Skin of body (tissue), 2 donors: ENCODE measurements around the gene PLXNA2. TPM values are rescaled to one million over a fixed set of nuclear protein-coding genes. Genes with fewer than 3 reads are reported as not detected.

Source experiments
- DNase-seq: peaks from one replicate; lab custom pipeline; 2025; lab: John Stamatoyannopoulos, UW
- total RNA-seq: library from RNA; depleted of rRNA; stranded (reverse); fragments of >200 nt; gene quantifications from one replicate; pipeline ENCODE4 v1.2.3, GENCODE V29; 2014

PLXNA2 gene
- total RNA-seq, 1 donor from 2014 or later, result 13.5 TPM

- no peak for DNase-seq
Observed at GRCh38 chr1:208145167-208145566, 99.0 kb downstream of the PLXNA2 start.

GRCh38 chr1:208142590-208143382, 101.4 kb downstream of the PLXNA2 start:
- peak; percentile 68 for DNase-seq

DNA sequence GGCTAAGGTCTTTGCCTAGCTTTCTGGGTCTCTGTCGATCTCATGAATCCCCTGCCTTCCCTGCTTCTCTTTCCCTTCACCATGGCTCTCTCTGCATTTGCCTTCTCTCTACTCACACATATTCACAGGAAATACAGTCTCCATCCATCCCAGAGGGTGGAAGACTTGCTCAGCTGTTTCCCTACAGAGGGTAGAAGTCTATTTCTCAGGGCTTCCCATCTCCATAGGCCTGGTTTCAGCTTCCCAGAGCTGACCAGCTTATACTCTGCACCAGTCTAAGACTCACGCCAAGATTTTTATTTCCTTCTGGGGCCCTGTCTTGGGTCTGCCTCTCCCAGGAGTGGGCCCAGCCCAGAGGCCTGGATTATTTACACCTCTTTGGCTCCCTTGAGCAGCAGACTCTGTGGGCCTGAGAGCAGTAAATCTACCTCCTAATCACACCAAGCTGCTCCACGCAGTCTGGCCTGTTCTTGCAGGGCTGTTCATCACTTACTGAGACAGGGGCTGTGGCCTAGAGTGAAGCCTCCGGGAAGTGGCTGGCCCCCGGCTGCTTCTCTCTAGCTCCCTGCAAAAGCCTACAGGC, 102.5 kb downstream of the PLXNA2 start:
- no peak for DNase-seq

DNA sequence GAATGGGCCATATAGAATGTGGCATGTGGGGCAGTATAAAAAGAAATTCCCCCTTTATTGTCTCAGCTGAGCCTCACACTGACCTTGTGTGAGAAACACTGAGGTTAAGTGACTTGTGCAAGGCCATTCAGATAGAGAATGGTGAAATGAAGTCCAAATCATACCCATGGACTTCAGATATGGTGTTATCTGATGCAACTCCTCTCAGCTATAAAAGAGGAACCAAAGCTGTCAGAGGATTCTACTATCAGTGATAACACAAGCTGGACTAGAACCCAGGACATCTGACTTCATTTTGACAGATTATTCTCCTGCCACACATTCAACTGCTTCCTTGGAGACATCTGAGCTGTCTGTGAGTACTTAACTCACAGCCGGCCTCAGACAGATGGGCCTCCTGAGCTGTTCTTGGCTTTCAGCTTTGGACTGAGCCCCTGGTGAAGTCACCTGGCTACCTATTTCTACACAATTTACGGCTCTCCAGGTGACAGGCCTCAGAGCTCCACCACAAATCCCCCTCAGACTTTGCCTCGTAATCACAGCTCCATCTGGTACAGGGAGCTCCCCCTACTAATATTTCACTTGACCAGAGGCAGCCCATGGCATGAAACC, 104.6 kb downstream of the PLXNA2 start:
- DNase-seq, result no peak

DNA sequence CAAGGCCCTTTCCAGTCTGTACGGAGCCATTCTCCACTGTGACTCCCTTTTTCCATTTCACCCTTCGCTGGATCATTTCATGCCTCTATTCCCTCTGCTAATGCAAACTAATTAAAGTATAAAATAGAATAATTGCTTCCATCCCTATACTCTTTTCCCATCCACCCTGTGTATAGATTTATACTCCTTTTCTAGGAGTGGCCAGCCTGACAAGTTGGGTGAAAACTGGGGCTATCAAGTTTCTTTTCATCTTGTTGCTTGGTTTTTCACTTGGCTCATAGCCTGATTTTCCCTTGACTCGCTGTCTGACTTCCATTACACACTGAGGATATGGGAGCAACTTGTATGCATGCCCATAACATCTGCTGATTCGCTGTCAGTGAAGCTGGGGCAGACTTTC, 107.0 kb downstream of the PLXNA2 start:
- DNase-seq, result peak; percentile 64

DNA sequence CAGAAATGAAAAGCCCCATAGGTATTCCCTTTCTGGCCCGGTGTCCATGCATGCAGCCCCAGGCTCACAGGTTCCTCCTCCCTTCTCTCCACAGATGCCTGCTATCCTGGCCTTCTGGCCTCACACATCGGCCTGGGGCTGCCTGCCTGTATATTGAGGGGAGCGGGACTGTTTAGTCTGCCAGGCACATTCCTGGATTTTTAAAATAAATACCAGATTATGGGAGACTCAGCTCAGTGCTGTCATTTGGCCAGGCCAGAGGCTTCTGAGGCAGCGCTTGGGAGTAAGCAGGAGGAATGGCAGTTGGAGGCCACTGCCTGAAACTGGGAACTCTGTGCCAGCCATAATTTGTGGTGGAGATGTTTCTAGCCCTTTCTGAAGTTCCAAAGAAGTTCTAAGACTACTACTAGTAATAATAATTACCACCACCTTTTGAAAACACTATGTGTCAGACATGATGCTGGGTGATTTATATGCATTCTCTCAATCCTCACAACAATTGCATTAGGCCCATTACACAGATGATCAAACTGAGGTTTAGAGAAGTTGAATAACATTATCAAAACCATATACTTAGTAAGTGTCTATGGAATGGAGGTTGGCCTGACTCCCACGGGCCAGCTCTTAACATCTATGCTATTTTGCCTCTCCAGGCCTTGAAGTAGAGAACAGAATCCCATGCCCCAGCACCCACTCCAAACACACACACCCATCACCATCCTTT, 107.6 kb downstream of the PLXNA2 start:
- DNase-seq, result no peak

GRCh38 chr1:208135354-208135753, 108.8 kb downstream of the PLXNA2 start:
- no peak for DNase-seq

DNA sequence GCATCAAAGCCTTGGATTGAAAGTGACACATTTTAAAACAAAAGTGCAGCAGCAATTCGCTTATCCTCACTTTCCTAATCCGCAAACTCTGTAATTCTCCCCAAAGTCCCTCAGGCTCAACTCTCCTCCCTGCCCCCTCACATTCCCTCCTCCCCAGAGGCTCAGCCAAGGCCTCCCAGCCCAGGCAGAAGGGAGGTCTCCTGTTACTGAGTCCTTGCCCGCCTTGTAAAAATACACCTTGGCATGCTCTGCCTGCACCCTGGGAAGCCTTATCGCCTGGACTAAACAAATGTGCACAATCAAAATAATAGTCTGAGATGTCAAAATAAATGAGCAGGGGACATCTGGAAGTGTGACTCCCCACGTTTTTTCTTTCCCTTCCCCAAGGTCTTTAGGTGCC, 109.7 kb downstream of the PLXNA2 start:
- DNase-seq, result no peak

DNA sequence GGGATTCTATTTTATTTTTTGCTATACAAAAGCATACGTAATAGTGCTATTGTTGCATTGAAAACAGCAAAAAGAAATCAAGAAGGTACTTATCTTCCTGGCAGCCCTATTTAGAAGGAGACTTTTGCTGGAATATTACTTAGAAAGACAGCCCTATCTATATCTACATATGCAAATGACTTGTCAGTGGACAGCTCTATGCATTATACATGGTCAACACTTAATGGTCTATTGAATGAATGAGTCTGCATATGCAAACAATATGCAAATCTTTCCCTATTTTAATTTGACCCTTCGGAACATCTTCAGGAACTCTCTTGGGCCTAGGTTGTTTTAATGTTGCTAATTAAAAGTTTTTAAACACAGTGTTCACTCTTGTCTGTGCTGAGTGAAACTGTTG, 110.8 kb downstream of the PLXNA2 start:
- no peak for DNase-seq

GRCh38 chr1:208132287-208132882, 111.8 kb downstream of the PLXNA2 start:
- no peak for DNase-seq

GRCh38 chr1:208131621-208132286, 112.4 kb downstream of the PLXNA2 start:
- no peak for DNase-seq

DNA sequence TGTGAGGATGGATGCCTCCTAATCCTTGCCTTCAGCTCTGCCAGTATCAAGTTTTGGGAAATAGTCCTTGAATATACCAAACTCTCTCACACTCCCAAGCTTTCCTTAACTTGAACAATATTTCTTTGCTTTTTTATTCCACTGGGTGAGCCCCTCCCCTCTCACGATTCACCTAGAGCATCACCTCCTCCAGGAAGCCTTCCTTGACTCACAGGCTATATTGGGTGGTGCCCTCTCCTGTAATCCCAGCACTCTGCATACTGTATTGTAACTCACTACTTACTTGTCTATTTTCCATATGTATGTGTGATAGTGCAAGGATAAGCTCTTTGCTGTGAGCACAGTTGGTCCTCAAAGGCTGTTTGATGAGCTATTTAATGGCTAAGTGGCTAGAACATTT, 114.7 kb downstream of the PLXNA2 start:
- DNase-seq, result no peak

GRCh38 chr1:208129060-208129459, 115.1 kb downstream of the PLXNA2 start:
- no peak for DNase-seq

GRCh38 chr1:208127792-208128529, 116.2 kb downstream of the PLXNA2 start:
- DNase-seq, result no peak

- DNase-seq, result no peak
Observed at GRCh38 chr1:208127284-208127683, 116.9 kb downstream of the PLXNA2 start.

- DNase-seq, result no peak
Observed at GRCh38 chr1:208126108-208126507, 118.1 kb downstream of the PLXNA2 start.

DNA sequence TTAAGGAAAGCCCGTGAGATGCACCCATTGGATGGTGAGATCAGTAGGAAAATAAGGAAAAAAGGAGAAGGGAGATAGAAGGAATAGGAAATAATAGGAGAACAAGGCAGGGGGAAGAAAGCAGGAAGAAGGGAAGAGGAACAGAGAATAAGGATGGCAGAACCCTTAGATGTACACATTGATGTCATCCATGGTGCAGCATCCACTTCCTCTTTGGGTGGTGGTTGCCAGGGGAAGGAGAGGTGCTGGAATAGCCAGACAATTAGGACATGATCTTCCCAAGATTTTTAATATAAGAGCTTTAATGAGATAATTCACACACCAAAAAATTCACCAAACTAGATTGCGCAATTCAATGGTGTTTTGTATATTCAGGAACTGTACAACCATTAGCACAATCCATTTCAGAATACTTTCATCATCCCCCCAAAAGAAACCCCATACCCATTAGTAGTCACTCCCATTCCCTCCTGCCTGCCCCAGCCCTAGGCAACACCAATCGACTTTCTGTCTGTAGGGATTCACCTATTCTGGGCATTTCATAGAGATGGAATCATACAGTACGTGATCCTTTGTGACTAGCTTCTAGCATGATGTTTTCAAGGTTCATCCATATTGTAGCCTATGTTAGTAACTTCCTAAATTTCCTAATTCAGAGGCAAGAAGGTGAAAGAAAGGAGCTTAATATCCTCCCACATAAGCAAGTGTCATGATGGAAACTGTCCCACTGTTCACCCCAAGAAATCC, 121.4 kb downstream of the PLXNA2 start:
- no peak for DNase-seq

DNA sequence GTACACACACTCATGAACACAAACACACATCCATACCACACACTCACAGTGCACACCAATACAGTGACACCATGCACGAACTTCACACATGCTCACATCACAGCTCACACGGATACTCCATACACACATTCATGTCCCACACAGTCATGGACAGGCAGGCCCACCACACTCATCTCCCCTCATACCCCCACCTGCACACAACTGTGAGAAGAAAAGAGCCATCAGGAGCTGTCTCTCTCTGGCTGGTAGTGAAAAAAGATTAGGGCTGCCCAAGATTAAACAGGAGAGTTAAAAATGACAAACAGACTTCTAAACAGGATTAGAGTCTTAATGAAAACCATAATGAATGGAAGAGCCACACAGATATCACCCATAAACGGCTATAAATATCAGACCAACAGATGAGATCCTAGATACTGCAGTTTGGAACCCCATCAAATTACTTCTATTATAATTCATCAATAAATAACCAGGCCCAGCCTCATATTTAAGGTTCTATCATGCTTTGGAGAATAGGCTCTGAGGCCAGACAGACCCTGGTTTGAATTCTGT, 122.3 kb downstream of the PLXNA2 start:
- no peak for DNase-seq

GRCh38 chr1:208120431-208120790, 123.8 kb downstream of the PLXNA2 start:
- no peak for DNase-seq
